HG02870 (cell line): ENCODE results near the gene MAD2L2.

Experiments used
- ATAC-seq: cut with Tn5 transposase; IDR thresholded peaks from one replicate; pipeline ENCODE4 v1.9.1; 2021; ENCODE audit warnings: mild to moderate bottlenecking, moderate library complexity; ENCODE audit not compliant: unreplicated experiment

Gene MAD2L2

DNA sequence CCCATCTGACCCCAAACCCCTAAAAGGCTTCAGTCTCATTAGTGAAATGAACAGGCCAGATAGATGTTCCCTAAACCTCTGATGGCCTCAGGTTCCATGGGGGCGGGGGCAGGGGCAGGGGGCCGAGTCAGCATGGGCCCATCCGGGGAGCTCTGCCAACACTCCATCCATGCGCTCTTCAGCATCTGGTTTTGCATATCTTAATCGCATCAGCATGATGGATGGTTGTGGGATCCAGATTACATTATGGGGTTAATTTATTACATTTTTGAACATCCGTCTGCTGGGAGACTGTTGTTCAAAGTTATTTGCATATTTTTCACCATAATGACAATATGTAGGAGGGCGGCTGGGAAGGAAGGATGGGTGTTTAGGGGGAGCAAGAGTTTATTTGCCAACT is 3.1 kb upstream of the MAD2L2 start:
- ATAC-seq, result no peak

DNA sequence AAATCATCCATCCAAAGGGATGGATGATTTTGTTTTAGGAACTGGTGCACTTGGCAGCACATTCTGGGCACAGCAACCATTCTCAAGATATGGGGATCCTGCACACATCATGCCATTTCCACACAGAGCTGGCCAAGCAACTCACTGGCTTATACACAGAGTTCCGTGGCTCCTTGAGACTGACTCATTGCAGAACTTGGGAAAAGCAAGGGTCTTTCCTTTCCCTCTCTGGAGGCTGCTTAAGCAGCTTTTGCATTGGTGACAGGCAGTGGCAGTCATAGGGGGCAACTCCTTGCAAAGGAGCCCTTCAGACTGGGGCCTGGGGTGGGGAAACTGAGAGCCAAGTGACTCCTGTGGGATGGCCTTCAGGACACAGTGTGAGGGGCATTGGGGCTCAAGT is 1.9 kb upstream of the MAD2L2 start:
- no peak for ATAC-seq

DNA sequence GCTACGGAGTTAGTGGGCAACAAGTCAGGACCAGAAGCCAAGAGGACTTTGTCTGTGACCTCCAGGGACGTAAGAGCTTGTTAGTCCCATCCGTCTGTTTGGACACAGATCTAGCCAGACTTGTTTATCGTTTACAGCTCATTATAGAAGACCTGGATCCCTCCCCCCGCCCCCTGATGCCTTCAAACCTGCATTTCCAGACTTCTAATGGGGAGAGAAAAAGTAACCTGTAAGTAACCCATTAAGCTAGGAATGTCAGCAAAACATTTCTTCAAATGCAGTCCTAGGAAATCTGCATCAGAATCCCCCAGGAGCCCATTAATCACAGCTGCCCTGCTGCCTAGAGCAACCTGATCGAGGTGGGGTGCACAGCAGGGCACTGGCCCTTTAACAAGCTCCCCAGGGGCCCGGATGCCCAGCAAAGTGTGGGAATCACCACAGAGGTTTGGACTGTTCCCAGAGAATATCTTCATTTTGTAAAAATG is 1.4 kb upstream of the MAD2L2 start:
- no peak for ATAC-seq

DNA sequence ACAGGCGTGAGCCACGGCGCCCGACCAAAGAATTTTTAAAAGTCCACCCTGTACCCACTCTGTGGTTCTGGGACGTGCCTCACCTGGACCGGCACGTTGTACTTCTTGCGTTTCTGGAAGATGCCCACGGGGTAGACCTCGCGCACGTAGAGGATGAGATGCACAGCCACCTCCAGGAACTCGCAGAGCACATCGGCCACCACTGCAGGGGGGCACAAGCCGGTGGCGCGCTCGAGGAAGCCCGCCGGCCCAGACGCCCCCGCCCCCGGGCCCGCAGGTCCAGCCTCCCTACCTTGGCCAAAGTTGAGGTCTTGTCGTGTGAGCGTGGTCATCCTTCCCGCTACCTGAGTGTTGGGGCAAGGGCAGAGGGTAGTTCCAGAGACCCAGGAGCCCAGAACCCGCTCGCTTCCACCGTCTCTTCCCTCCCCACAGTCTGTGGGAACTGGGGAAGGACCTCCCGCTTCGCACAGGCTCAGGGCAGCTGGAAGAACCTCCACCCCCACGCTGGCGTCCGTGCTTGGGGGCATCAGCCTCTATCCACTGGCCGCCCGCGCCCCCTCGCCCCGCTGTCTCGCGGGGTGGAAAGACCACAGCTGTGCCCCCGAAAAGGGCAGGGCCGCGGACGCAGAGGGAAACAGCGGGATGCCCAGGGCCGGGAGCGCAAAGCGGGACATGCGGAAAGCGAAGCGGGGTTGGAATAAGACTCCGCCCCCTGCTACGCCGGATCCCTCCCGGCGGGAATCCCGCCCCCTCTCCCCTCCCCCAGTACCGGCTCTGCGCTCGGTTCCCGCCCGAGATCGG is 478 bp downstream of the MAD2L2 start:
- ATAC-seq, result peak; percentile 12

DNA sequence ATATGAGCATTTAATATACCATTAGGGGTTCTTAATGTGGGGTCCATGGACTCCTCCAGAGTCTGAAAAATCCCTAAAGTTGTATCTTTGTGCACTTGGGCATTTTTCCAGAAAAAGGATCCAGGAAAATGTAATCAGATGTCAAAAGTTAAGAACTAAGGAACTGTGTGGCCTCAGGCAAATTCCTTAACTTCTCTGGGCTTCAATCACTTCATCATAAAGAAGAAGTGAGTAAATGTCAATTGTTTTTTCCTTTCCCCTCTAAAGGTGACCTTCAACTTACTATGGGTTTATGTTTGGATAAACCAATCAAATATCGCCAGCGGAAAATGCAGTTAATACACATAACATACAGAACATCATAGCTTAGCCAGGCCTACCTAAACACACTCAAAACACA is 2.5 kb downstream of the MAD2L2 start:
- no peak for ATAC-seq

DNA sequence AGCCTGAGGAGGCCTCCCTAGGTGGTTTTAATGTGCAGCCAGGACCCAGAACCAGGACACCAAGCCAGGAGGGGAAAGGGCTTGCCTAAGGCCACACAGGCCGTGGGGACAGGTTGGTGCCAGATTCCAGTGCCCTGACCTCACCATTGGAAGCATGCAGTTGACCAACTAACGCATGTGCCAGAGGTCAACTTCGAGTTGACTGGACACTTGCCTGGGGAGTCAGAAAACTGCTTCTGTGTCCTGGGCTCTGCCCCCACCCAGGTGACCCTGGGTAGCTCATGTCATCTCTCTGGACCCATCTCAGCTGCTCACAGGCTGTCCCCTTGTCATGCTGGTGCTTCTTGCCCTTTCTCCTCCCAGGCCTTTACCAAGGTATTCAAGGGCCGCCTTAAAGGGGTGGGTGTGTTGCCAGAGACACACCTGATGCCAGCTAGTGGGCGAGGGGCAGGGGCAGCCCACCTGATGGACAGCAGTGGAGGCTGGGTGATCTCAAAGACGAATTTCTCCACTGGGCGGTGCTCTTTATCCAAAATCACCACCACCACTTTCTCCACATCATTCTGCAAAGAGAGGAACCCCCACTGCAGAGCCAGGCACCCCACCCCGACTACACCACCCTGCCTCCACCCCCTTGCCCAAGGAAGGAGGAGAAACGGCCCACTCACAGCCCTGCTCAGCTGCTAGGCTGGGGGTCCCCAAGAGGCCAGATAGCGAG is 4.4 kb downstream of the MAD2L2 start:
- no peak for ATAC-seq

DNA sequence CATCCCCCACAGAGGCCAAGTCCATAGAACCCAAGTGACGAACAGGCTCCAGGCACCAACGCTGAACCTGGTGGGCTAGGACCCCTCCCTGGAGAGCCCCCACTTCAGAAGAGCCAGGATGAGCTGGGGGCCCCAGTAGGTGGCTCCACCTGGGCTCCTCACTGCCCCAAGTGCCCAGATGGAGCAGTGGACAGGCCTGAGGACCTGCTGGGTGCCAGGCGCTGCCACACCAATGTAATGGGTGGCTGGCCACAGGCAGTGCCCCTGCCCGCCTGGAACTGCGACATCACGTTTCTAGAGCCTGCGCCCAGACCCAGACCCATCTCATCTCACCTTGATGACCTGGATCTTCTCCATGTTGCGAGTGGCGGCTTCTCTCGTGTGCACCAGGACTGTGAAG is 5.6 kb downstream of the MAD2L2 start:
- no peak for ATAC-seq

DNA sequence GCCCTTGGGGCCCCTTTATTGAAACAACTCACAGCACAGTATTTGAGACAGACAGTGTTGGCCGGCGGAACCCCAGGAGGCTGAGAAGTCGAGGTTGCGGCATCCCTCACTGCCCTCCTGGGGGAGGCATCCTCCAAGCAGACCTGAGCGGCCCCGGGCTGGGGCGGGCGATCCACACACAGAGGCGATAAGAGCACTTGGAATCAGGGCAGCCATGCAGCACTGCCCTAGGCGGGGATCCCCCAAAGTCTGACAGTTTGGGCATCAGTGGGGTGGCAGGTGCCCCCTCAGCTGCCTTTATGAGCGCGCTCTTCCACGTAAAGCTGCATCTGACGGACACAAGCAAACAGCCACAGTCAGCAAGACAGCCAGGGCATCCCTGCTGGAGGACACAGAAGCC is 6.5 kb downstream of the MAD2L2 start:
- no peak for ATAC-seq

DNA sequence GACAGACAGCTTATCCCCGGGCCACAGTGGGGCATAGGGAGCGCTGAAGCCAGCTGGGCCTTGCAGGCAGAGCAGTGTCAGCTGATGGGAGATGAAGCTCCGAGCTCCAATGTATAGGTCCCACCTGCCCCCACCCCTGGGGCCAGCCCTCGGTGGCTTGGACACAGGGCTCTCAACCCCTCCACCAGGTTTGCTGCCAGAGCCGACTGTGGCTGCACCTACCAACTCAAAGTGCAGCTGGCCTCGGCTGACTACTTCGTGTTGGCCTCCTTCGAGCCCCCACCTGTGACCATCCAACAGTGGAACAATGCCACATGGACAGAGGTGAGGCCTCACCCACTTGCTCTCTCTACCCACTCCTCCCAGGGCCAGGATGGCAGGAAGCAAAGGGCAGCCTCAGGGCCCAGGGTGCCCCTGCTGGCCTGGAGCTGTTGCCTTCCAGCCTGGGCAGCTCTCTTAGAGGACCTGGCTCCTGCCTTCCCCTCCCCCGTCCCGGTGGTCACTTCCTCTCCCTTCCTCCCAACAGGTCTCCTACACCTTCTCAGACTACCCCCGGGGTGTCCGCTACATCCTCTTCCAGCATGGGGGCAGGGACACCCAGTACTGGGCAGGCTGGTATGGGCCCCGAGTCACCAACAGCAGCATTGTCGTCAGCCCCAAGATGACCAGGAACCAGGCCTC is 7.7 kb downstream of the MAD2L2 start:
- no peak for ATAC-seq

DNA sequence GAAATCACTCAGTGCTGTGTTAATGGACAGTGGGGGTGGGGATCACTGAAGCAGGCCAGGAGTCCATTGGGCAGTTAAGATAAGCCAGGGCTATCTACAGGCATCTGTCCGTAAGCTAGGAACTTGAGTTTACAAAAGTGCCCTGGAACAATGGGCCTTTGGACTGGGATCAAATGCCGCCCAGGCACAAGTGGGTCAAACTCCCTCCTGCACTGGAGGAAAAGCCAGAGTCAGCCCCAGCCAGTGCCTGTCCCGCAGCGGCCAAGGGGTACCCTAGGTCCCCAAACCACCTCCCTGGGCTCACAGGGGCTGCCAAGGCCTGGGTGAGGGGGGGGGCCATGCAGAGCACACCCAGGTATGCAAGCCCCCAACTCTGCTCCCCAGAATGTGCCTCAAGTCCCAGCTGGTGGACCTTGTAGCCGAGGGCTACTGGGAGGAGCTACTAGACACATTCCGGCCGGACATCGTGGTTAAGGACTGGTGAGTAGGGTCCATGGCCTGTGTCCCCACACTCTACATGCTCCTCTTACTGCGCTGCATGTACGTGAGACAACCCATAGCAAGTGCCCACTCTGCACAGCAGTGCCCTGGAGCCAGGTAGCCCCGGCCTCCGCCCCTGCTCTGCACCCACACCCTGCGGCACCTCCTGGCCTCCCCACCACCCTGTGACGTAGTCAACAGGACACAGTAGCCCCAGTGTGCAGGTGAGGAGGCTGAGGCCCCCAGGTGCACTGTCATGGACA is 9.2 kb downstream of the MAD2L2 start:
- ATAC-seq, result no peak

DNA sequence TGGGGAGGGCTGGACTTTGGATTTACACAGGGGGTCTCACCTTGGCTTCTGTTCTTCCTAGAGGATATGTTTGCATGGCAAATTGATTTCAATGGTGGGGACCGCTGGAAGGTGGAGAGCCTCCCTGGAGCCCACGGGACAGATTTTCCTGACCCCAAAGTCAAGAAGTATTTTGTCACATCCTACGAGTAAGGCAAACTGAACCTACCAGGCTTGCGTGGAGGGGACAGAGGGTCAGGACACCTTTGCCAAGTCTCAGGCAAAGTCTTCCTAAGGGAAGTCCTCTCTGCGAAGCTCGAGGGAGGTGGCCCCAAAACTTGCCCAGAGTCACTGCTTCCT is 9.8 kb downstream of the MAD2L2 start:
- no peak for ATAC-seq

DNA sequence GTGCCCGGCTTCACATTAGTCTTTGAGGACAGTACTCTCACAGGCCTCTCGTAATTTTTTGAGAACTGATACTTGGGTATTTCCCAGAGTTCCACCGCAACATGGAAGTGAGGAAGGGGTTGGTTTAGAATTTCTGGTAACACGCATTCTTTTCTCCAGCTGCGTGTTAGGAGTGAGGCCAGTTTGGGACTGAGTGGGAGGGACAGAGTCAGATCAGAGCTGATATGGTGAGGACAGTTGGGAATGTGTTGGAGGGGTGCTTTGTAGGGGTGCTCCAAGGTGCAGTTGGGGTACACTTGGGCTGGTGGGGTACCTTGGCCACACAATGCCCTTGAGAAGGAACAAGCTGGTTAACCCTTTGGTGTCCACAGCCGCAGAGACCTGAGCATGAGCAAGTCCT is 10.2 kb downstream of the MAD2L2 start:
- no peak for ATAC-seq

DNA sequence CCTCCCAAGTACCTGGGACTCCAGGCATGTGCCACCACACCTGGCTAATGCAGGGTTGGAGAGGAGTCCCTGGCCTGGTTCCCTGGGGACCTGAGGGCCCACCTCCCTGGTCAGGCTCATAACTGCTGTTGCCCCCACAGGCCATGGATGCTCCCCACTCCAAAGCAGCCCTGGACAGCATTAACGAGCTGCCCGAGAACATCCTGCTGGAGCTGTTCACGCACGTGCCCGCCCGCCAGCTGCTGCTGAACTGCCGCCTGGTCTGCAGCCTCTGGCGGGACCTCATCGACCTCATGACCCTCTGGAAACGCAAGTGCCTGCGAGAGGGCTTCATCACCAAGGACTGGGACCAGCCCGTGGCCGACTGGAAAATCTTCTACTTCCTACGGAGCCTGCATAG is 12.4 kb downstream of the MAD2L2 start:
- no peak for ATAC-seq

DNA sequence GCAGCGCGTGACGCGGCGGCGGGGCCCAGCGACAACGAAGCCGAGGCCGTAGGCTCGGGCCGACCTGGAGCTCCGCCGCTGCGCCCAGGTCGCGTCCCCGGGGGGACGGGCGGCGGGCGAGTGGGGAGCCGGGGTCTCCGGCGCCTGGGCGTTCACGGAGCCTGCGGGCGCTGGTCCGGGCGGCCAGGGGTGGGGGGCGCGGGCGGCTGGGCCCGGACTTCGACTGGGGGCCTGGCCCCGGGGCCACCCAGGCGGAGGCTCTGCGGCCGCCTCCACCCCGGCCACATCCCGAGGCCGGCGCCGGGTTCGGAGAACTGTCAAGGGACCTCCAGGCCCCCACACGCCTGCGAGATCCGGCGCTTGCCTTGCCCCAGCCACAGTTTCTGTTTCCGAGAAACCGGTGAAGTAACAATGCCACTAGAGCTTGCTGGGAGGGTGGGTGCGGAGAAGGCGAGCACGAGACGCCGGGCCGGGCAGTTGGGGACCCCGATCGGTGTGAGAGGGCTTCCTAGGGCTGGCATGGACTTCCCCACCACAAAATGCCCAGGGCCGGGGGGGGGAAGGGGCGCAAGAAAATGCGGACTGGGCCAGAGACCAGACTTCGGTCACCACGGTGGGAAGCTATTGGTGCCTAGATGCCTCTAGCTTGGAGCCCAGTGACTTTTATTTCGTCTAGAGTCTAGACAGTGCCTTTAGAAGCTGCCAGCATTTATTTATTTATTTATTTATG is 16.4 kb downstream of the MAD2L2 start:
- peak; percentile 40 for ATAC-seq

DNA sequence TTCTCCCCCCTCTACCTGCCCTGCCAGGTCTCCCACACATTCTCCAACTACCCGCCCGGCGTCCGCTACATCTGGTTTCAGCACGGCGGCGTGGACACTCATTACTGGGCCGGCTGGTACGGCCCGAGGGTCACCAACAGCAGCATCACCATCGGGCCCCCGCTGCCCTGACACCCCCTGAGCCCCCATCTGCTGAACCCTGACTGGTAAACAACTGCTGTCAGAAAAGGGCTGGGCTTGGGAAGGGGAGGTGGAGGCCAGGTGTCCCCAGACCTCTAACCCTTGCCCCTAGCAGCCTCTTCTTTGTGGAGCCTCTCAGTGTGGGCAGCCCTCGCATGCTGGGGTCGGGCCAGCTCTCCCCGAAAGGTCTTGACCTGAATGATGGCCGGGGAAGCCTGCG is 19.8 kb downstream of the MAD2L2 start:
- no peak for ATAC-seq

DNA sequence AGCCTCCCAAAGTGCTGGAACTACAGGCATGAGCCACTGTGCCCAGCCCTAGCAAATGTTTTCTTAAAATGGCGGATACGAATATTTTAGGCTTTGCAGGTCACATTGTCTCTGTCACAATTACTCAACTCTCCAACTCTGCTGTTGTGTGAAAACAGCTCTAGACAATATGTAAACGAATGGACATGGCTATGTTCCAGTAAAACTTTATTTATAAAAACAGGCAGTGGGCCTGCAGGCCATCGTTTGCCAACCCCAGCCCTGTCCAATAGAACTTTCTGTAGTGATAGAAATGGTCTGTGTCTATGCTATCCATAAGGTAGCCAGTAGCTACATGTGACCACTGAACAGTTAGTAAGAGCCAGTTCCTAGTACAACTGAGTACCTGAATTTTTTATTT is 21.2 kb downstream of the MAD2L2 start:
- ATAC-seq, result no peak

DNA sequence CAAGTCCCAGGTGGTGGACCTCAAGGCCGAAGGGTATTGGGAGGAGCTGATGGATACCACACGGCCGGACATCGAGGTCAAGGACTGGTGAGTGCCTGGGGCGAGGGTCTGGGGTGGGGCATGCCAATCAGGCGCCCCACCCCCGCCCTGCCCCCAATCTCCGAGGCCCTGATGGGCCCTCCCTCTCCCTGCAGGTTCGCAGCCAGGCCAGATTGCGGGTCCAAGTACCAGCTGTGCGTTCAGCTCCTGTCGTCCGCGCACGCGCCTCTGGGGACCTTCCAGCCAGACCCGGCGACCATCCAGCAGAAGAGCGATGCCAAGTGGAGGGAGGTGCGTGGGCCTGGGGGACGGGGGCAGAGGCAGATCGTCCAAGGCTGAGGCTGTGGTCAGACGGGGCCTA is 22.4 kb downstream of the MAD2L2 start:
- no peak for ATAC-seq

DNA sequence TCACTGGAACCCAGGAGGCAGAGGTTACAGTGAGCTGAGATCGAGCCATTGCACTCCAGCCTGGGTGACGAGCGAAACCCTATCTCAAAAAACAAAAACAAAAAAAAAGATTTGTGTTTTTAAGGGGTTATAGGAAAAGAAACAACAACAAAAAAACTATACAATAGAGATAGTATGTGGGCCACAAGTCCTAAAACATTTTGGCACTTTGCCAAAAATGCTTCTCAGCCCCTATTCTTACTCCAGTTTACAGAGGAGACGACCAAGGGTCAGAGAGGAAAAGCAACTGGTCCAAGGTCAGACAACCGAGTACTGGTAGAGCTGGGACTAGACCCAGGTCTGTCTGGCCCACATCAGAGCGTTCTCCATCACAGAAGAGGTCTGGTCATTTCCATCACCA is 23.3 kb downstream of the MAD2L2 start:
- no peak for ATAC-seq

DNA sequence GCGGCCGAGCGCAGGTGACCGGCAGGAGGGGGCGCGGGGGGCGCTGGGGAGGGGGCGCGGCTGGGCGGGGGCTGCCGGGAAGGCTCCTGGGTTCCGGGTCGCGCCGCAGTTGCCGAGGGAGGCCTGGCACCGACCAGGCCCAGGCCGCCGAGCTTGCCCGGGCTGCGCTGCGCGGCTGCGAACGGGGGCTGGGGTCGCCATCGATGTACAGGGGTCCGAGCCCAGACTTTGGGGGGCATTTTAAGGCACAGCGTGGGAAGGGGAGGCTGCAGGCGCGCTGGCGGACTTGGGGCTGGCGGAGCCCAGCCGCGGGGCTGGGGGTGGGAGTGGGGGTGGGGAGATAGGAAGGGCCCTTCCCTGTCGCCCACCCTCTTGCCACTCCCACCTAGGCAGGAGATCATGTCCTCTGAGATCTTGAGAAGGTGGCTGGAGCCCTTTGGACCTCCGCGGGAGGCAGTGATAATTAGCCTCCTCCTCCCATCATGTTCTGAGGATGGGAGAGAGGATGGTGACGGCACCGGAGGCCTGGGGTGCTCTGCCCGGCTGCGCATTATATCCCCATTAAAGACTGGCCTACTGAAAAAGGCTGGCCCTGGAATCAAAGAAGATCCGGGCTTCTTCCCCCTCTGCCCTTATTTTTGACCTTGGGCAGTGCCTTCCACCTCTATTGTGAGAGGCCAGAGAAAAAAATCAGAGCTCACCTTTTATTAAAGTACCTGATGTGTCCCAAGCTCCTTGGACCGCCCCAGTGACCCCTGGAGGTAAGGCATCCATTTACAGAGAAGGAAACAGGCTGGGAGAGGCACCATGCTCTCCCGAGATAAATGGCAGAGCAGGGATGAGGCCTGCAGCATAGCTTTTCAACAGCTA is 25.8 kb downstream of the MAD2L2 start:
- ATAC-seq, result peak; percentile 14
